K562 (cell line): Measurements from ENCODE around the gene THSD8. TPM values are rescaled to one million over a fixed set of nuclear protein-coding genes. Genes with fewer than 3 reads are reported as not detected.

Experiments used
- ERF ChIP-seq: fragments of 450-650 bp; formaldehyde crosslinking; IDR thresholded peaks from 2 replicates; pipeline ENCODE4 v1.4.0; 2020; ENCODE audit warnings: mild to moderate bottlenecking, mixed read lengths
- MCM7 ChIP-seq, 2 experiments: fragments of 450-650 bp; IDR thresholded peaks; 2 replicates each; pipeline ENCODE4 v1.6.1; 2016 to 2018
- MED1 ChIP-seq: sonication (generic); formaldehyde crosslinking; IDR thresholded peaks from 2 replicates; pipeline ENCODE4 v1.8.1; 2023; ENCODE audit warnings: missing genetic modification reagents, borderline replicate concordance
- NFYB ChIP-seq: IDR thresholded peaks from 2 replicates; pipeline ENCODE4 v1.6.1; 2011; ENCODE audit warnings: mild to moderate bottlenecking, moderate library complexity; ENCODE audit not compliant: insufficient read length; ENCODE audit errors: extremely low read depth
- POLR2AphosphoS5 ChIP-seq: IDR thresholded peaks from 2 replicates; pipeline ENCODE4 v1.6.1; 2011; ENCODE audit warnings: mild to moderate bottlenecking, low read depth, low read length, moderate library complexity; ENCODE audit not compliant: control insufficient read depth, insufficient read depth
- XRCC4 ChIP-seq: IDR thresholded peaks from one replicate; pipeline ENCODE4 v1.6.1; 2011; ENCODE audit not compliant: insufficient read depth, insufficient read length; ENCODE audit errors: extremely low read depth
- XRCC5 ChIP-seq: fragments of 200-400 bp; formaldehyde crosslinking; IDR thresholded peaks from 2 replicates; pipeline ENCODE4 v1.6.1; 2017; ENCODE audit warnings: low read depth, mild to moderate bottlenecking, low read length
- ZBTB7A ChIP-seq: IDR thresholded peaks from 2 replicates; pipeline ENCODE4 v1.6.1; 2011; ENCODE audit warnings: low read depth, mild to moderate bottlenecking, low read length, moderate library complexity, borderline replicate concordance; ENCODE audit not compliant: control insufficient read depth
- ZNF212 ChIP-seq: fragments of 450-650 bp; formaldehyde crosslinking; IDR thresholded peaks from 2 replicates; pipeline ENCODE4 v1.4.0; 2020; ENCODE audit warnings: mild to moderate bottlenecking
- ZNF431 ChIP-seq: sonication (generic); formaldehyde crosslinking; IDR thresholded peaks from 2 replicates; pipeline ENCODE4 v1.8.0; 2022; ENCODE audit warnings: mild to moderate bottlenecking, missing genetic modification reagents
- polyA plus RNA-seq, 8 experiments: library from polyadenylated mRNA; depleted of rRNA in 4 of 8; stranded (reverse) in 5 of 8; unstranded in 3 of 8; fragments of >200 nt; fragmentation: Nextera tagmentation in 2 of 8; fragmentation: Illumina TruSeq in 1 of 8; extraction: Ambion mirVana in 2 of 8; extraction: Trizol in 1 of 8; gene quantifications; 2 replicates each; pipeline versions ENCODE4 v1.2.1 to v1.2.3, GENCODE V29; 2011 to 2014; ENCODE audit warnings: inconsistent platforms in 1 of 8, missing spikeins in 1 of 8
- total RNA-seq, 7 experiments: library from RNA; depleted of rRNA in 6 of 7; stranded (reverse); fragments of >200 nt in 6 of 7; fragmentation: Illumina TruSeq in 2 of 7; extraction: Trizol in 2 of 7; gene quantifications; 2 replicates each; pipeline versions ENCODE4 v1.2.1 to v1.2.3, GENCODE V29; 2011 to 2021; ENCODE audit warnings: low replicate concordance in 1 of 7
- TF ChIP-seq, protein P1 (sequence below): fragments of 150-350 bp; conservative IDR thresholded peaks from 2 replicates; pipeline ENCODE4 v1.6.1; 2014; ENCODE audit warnings: low read length

THSD8 gene
- total and polyA plus RNA-seq, 9 of the 15 experiments (the other 6 are each of a cell fraction or from before 2014, with no cell fraction given), result 8.4 to 42.4 (median 19.9) TPM; not detected in 2

DNA sequence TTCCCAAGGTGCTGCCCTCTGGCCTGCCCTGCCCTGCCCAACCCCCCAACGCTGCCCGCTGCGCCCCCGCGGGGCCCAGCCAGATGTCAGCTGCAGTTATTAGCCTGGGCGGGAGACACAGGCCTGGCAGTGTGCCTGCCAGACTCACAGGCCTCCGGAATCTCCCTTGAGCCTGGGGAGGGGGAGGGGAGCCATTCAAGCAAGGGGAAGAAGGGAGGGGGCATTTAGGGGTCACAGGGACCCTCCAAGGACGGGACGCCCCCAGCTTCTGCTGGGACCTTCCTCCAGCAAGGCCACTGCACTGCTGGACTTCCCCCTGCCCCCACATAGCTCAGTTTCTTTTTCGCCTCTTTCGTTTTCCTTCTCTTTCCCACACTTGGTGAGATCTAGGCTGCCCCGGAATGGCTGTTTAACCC lies 13.2 kb upstream of the THSD8 start (continued):
- TF ChIP-seq XRCC4 (no peak), ERF (CRISPR knock-in tag) (no peak), ZNF212 (no peak), ZBTB7A (peak; percentile 88), MCM7 (IDR thresholded peaks at IDR 0.05) (no peak), POLR2AphosphoS5 (0 out of 2 replicates have a peak, but pooled peaks have one; percentile 44), XRCC5 (no peak), NFYB (no peak), ZNF431 (CRISPR knock-in tag) (0 out of 2 replicates have a peak, but pooled peaks have one; percentile 16), MED1 (CRISPR knock-in tag) (no peak)
- TF ChIP-seq, protein P1, sequence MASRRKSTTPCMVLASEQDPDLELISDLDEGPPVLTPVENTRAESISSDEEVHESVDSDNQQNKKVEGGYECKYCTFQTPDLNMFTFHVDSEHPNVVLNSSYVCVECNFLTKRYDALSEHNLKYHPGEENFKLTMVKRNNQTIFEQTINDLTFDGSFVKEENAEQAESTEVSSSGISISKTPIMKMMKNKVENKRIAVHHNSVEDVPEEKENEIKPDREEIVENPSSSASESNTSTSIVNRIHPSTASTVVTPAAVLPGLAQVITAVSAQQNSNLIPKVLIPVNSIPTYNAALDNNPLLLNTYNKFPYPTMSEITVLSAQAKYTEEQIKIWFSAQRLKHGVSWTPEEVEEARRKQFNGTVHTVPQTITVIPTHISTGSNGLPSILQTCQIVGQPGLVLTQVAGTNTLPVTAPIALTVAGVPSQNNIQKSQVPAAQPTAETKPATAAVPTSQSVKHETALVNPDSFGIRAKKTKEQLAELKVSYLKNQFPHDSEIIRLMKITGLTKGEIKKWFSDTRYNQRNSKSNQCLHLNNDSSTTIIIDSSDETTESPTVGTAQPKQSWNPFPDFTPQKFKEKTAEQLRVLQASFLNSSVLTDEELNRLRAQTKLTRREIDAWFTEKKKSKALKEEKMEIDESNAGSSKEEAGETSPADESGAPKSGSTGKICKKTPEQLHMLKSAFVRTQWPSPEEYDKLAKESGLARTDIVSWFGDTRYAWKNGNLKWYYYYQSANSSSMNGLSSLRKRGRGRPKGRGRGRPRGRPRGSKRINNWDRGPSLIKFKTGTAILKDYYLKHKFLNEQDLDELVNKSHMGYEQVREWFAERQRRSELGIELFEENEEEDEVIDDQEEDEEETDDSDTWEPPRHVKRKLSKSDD, result no peak
- TF ChIP-seq, all 486 proteins: peak for 46
